Measurements from ENCODE around the gene FBXO22.

DNA sequence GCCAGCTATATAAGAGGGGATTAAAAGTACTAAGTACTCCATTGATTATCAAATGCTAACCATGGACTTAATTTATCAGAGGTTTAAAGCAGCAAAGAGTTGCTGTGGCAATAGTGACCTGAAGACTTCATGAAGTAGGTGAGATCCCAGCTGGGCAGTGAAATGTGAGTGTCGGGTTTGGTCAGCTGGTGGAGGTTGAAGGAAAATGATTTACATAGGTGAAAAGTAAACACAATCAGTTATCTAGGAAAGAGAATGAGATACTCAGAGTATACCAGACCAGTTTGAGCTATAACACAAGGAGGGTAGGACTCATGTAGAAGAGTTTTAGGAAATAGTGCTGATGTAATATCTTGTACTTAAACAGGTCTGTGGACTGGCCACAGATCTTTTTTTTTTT lies 16.5 kb upstream of the FBXO22 start:
- TF ChIP-seq, protein P1, sequence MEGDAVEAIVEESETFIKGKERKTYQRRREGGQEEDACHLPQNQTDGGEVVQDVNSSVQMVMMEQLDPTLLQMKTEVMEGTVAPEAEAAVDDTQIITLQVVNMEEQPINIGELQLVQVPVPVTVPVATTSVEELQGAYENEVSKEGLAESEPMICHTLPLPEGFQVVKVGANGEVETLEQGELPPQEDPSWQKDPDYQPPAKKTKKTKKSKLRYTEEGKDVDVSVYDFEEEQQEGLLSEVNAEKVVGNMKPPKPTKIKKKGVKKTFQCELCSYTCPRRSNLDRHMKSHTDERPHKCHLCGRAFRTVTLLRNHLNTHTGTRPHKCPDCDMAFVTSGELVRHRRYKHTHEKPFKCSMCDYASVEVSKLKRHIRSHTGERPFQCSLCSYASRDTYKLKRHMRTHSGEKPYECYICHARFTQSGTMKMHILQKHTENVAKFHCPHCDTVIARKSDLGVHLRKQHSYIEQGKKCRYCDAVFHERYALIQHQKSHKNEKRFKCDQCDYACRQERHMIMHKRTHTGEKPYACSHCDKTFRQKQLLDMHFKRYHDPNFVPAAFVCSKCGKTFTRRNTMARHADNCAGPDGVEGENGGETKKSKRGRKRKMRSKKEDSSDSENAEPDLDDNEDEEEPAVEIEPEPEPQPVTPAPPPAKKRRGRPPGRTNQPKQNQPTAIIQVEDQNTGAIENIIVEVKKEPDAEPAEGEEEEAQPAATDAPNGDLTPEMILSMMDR (IDR thresholded peaks at IDR 0.05) = no peak
- TF ChIP-seq POLR2A (IDR thresholded peaks at IDR 0.05) = no peak

Measured in vagina (tissue), 2 donors.